Neutrophil (primary cell): Measurements from ENCODE around the gene KHDRBS1.
"Not testable (repeated sequence)": the region's sequence is repeated elsewhere in the genome, so short reads cannot be mapped to it uniquely, and the experiment has no call there.

ENCODE experiments used
- H3K27ac ChIP-seq: fragments of 200-600 bp; sonication (generic); 2 replicates; pipeline ENCODE4 v1.5.1; 2016; ENCODE audit warnings: mild to moderate bottlenecking, moderate library complexity
- H3K27me3 ChIP-seq: fragments of 200-600 bp; sonication (generic); 2 replicates; pipeline ENCODE4 v1.6.0; 2016; ENCODE audit warnings: mild to moderate bottlenecking
- H3K36me3 ChIP-seq: fragments of 200-600 bp; sonication (generic); 2 replicates; pipeline ENCODE4 v1.5.1; 2017
- H3K4me1 ChIP-seq, 2 experiments: fragments of 200-600 bp in 1 of 2; sonication (generic) in 1 of 2; 1 replicate in 1 of 2; 2 replicates in 1 of 2; pipeline versions ENCODE4 v1.5.1 to v1.6.1; 2013 to 2016; ENCODE audit warnings: low read depth in 1 of 2, low read length in 1 of 2, mild to moderate bottlenecking in 1 of 2, moderate library complexity in 1 of 2; ENCODE audit not compliant: control insufficient read depth in 1 of 2, insufficient read depth in 1 of 2
- H3K4me3 ChIP-seq, 2 experiments: fragments of 200-600 bp in 1 of 2; sonication (generic) in 1 of 2; 1 replicate in 1 of 2; 2 replicates in 1 of 2; pipeline ENCODE4 v1.5.1; 2013 to 2016; ENCODE audit warnings: low read depth in 1 of 2, low read length in 1 of 2, mild to moderate bottlenecking in 1 of 2, moderate library complexity in 1 of 2
- H3K9me3 ChIP-seq: fragments of 200-600 bp; sonication (generic); 2 replicates; pipeline ENCODE4 v1.5.1; 2016
- TF ChIP-seq, protein P1 (sequence below): fragments of 200-600 bp; sonication (generic); IDR thresholded peaks from 2 replicates; pipeline ENCODE4 v1.5.1; 2016; ENCODE audit warnings: antibody characterized with exemption

KHDRBS1 gene

DNA sequence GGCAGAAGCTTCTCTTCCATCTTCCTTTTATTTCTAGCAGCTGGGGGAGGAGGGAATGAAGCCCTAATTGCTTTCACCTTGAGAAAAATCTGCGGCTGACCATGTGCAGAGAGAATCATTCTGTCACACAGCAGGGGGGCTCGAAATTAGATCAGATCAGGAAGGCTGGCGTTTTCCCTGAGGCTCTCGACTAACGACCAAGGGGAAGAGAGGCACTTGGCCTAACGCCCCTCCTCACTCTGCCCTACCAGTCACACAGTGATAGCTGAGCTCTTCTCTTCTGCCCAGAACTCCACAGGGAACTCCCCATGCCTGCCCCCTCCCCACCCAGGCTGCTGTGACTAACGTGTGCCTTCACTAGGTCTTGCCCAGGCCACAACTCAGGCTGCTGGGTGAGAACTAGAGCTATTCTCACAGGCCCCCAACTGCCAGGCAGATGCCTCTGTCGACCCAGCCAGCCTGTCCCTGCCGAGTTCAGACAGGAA, 26.5 kb upstream of the KHDRBS1 start:
- Histone ChIP-seq H3K9me3 (no peaks in the 10 kb centered on the region), H3K27ac (no peak overlapping the region), H3K4me1 (peaks cover 4 to 5% of the 10 kb centered on the region in 2 experiments)

DNA sequence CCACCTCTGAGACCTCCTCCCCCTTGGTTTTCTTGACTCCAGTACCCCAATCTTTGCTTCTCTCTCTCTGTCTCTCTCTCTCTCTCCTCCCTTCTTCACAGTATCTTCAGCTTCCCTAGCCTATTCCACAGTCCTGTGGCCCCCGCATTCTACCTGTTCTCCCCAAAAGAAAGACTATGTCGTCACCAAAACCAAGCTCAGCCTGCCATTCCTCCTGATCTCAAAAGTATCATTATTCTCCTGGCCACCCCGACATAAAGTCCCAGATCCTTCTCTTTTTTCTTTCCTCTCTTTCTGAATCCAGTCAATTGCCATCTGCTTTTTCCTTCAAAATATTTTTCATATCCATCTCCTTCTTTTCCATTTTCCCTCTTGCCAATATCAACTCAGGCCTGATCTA, 23.7 kb upstream of the KHDRBS1 start:
- H3K9me3 ChIP-seq, result no peaks in the 10 kb centered on the region
- H3K36me3 ChIP-seq, result no peaks in the 10 kb centered on the region
- H3K4me1 ChIP-seq, result no peaks in the 10 kb centered on the region
- no peak overlapping the region for H3K27ac ChIP-seq
- TF ChIP-seq, protein P1, sequence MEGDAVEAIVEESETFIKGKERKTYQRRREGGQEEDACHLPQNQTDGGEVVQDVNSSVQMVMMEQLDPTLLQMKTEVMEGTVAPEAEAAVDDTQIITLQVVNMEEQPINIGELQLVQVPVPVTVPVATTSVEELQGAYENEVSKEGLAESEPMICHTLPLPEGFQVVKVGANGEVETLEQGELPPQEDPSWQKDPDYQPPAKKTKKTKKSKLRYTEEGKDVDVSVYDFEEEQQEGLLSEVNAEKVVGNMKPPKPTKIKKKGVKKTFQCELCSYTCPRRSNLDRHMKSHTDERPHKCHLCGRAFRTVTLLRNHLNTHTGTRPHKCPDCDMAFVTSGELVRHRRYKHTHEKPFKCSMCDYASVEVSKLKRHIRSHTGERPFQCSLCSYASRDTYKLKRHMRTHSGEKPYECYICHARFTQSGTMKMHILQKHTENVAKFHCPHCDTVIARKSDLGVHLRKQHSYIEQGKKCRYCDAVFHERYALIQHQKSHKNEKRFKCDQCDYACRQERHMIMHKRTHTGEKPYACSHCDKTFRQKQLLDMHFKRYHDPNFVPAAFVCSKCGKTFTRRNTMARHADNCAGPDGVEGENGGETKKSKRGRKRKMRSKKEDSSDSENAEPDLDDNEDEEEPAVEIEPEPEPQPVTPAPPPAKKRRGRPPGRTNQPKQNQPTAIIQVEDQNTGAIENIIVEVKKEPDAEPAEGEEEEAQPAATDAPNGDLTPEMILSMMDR, result no peak
- no peaks in the 10 kb centered on the region for H3K27me3 ChIP-seq
- no peak overlapping the region for H3K4me3 ChIP-seq

More for the DNA sequence above, 26.5 kb upstream of the KHDRBS1 start:
- no peak overlapping the region for H3K4me3 ChIP-seq
- TF ChIP-seq, protein P1, result no peak
- no peaks in the 10 kb centered on the region for H3K27me3 ChIP-seq
- no peaks in the 10 kb centered on the region for H3K36me3 ChIP-seq

GRCh38 chr1:31991182-31991581, 22.5 kb upstream of the KHDRBS1 start:
- no peaks in the 10 kb centered on the region for H3K9me3 ChIP-seq
- no peaks in the 10 kb centered on the region for H3K36me3 ChIP-seq
- H3K4me3 ChIP-seq, result no peak overlapping the region
- H3K27me3 ChIP-seq, result no peaks in the 10 kb centered on the region
- TF ChIP-seq, protein P1, result no peak
- H3K27ac ChIP-seq, result no peak overlapping the region
- H3K4me1 ChIP-seq, result no peaks in the 10 kb centered on the region

DNA sequence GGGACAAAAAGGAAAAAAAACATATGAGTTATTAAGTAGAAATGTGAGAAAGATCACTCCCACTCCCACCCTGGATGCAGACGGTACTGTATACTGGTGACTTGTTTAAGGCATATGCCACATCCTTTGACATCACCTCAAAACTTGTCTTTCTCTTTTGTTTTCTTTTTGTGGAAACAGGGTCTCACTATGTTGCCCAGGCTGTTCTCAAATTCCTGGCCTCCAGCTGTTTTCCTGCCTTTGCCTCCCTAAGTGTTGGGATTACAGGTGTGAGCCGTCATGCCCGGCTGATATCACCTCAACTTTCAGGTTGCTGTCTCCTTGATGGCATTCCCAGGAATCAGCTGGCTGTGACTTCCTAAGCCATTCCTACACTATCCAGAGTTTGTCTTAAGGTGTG, 18.4 kb upstream of the KHDRBS1 start:
- no peaks in the 10 kb centered on the region for H3K9me3 ChIP-seq
- no peak overlapping the region for H3K4me3 ChIP-seq
- TF ChIP-seq, protein P1, result no peak
- H3K4me1 ChIP-seq, result no peaks in the 10 kb centered on the region
- H3K36me3 ChIP-seq, result no peaks in the 10 kb centered on the region
- no peak overlapping the region for H3K27ac ChIP-seq
- H3K27me3 ChIP-seq, result no peaks in the 10 kb centered on the region

DNA sequence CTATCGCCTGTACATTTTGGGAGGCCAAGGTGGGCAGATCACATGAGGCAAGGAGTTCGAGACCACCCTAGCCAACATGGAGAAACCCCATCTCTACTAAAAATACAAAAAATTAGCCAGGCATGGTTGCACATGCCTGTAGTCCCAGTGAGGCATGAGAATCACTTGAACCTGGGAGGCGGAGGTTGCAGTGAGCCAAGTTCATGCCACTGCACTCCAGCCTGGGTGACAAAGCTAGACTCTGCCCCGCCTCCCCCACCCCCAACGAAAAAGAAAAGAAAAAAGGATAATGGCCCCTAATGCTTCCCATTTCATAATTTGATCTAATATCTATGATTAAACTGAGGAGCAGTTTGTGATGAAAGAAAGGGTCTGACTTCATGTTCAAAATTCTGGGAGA, 17.5 kb upstream of the KHDRBS1 start:
- H3K9me3 ChIP-seq, H3K36me3 ChIP-seq, H3K4me1 ChIP-seq, H3K27me3 ChIP-seq, H3K27ac ChIP-seq, H3K4me3 ChIP-seq: not testable (repeated sequence)

DNA sequence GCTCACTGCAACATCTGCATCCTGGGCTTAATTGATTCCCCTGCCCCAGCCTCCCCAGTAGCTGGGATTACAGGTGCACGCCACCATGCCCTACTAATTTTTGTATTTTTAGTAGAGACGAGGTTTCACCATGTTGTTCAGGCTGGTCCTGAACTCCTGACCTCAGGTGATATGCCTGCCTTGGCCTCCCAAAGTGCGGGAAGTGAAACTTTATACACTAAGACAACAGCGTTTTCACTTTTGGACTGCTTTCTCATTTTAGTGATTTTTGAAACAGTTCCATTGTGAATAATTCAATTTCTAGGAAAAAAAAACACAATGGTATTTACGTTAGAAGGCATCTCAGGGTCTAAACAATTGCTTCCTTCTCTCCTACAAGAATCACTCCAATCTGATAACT, 11.8 kb upstream of the KHDRBS1 start:
- TF ChIP-seq, protein P1, result no peak
- Histone ChIP-seq H3K27me3 (no peaks in the 10 kb centered on the region), H3K27ac (no peak overlapping the region), H3K4me1 (peaks cover 0 to 6% of the 10 kb centered on the region in 2 experiments), H3K4me3 (no peak overlapping the region), H3K36me3 (no peaks in the 10 kb centered on the region), H3K9me3 (no peaks in the 10 kb centered on the region)

- H3K27ac ChIP-seq, H3K4me3 ChIP-seq, H3K9me3 ChIP-seq, H3K4me1 ChIP-seq, H3K36me3 ChIP-seq, H3K27me3 ChIP-seq: not testable (repeated sequence)
Measured at GRCh38 chr1:32002285-32002684, 11.4 kb upstream of the KHDRBS1 start.
